GM23338 (cell line): Measurements from ENCODE around the gene RGL1. TPM values are rescaled to one million over a fixed set of nuclear protein-coding genes. Genes with fewer than 3 reads are reported as not detected.

Experiments
- ATAC-seq: fragments of 200-7000 bp; cut with Tn5 transposase; 3 replicates; pipeline ENCODE4 v1.9.1; 2020
- DNase-seq: peaks from one replicate; pipeline ENCODE4 v3.0.0-alpha.2; 2015; ENCODE audit warnings: low spot score
- H2AFZ ChIP-seq: fragments of 200-600 bp; sonication (generic); 2 replicates; pipeline ENCODE4 v1.8.0; 2016; ENCODE audit warnings: antibody characterized with exemption, mild to moderate bottlenecking, moderate library complexity
- H3F3A ChIP-seq: fragments of 200-600 bp; sonication (generic); replicated peaks from 2 replicates; pipeline ENCODE4 v1.8.0; 2017; ENCODE audit warnings: antibody characterized with exemption, mixed run types, low read depth
- H3K27ac ChIP-seq: fragments of 200-600 bp; sonication (generic); 2 replicates; pipeline ENCODE4 v1.6.1; 2016; ENCODE audit warnings: low read depth
- H3K27me3 ChIP-seq: fragments of 200-600 bp; sonication (generic); 2 replicates; pipeline ENCODE4 v1.8.0; 2016; ENCODE audit warnings: mild to moderate bottlenecking, mixed run types, moderate library complexity; ENCODE audit not compliant: insufficient read depth
- H3K36me3 ChIP-seq: fragments of 200-600 bp; sonication (generic); 2 replicates; pipeline ENCODE4 v1.8.0; 2016; ENCODE audit warnings: mild to moderate bottlenecking; ENCODE audit not compliant: insufficient read depth
- H3K4me1 ChIP-seq: fragments of 200-600 bp; sonication (generic); 2 replicates; pipeline ENCODE4 v1.8.0; 2016; ENCODE audit warnings: mild to moderate bottlenecking, moderate library complexity; ENCODE audit not compliant: insufficient read depth
- H3K4me2 ChIP-seq: fragments of 200-600 bp; sonication (generic); 2 replicates; pipeline ENCODE4 v1.7.1; 2017; ENCODE audit warnings: mixed run types
- H3K4me3 ChIP-seq: fragments of 200-600 bp; sonication (generic); 2 replicates; pipeline ENCODE4 v1.6.1; 2016; ENCODE audit warnings: mixed run types
- H3K79me2 ChIP-seq: fragments of 200-600 bp; sonication (generic); replicated peaks from 2 replicates; pipeline ENCODE4 v1.8.0; 2017; ENCODE audit warnings: mild to moderate bottlenecking; ENCODE audit not compliant: insufficient read depth
- H3K9me2 ChIP-seq: fragments of 200-600 bp; sonication (generic); 2 replicates; pipeline ENCODE4 v1.8.0; 2017; ENCODE audit not compliant: insufficient read depth
- H4K20me1 ChIP-seq: fragments of 200-600 bp; sonication (generic); replicated peaks from 2 replicates; pipeline ENCODE4 v1.8.0; 2017; ENCODE audit warnings: mild to moderate bottlenecking; ENCODE audit not compliant: insufficient read depth
- H3K27ac Mint-ChIP-seq: 2 replicates; pipeline ENCODE4 v1.8.0; 2020; ENCODE audit warnings: inconsistent platforms, mild to moderate bottlenecking, moderate library complexity, mixed read lengths
- H3K27me3 Mint-ChIP-seq: 3 replicates; pipeline ENCODE4 v1.8.0; 2022; ENCODE audit warnings: low read depth, mild to moderate bottlenecking, moderate library complexity, mixed read lengths, inconsistent platforms; ENCODE audit not compliant: insufficient read depth, poor library complexity
- H3K36me3 Mint-ChIP-seq: 3 replicates; pipeline ENCODE4 v1.8.0; 2021; ENCODE audit warnings: low read depth, mild to moderate bottlenecking, inconsistent platforms, moderate library complexity, mixed read lengths
- H3K4me1 Mint-ChIP-seq: 3 replicates; pipeline ENCODE4 v1.8.0; 2020; ENCODE audit warnings: mild to moderate bottlenecking, inconsistent platforms, mixed read lengths
- H3K4me3 Mint-ChIP-seq: 3 replicates; pipeline ENCODE4 v1.8.0; 2021; ENCODE audit warnings: moderate library complexity, mild to moderate bottlenecking, inconsistent platforms, mixed read lengths
- H3K9me3 Mint-ChIP-seq: 3 replicates; pipeline ENCODE4 v1.8.0; 2020; ENCODE audit warnings: moderate library complexity, mild to moderate bottlenecking, inconsistent platforms, mixed read lengths
- CTCF ChIP-seq, 2 experiments: fragments of 200-600 bp in 1 of 2; sonication (generic) in 1 of 2; conservative IDR thresholded peaks; 2 replicates each; pipeline versions ENCODE4 v1.5.1 to v1.6.1; 2016 to 2017; ENCODE audit warnings: antibody characterized with exemption in 2 of 2, low read depth in 2 of 2, mild to moderate bottlenecking in 2 of 2, moderate library complexity in 1 of 2
- EZH2 ChIP-seq: fragments of 200-600 bp; sonication (generic); IDR thresholded peaks from one replicate; pipeline ENCODE4 v1.8.0; 2017; ENCODE audit warnings: antibody characterized with exemption, mild to moderate bottlenecking, low read depth; ENCODE audit not compliant: unreplicated experiment
- EZH2phosphoT487 ChIP-seq: fragments of 200-600 bp; sonication (generic); IDR thresholded peaks from one replicate; pipeline ENCODE4 v1.8.1; 2018; ENCODE audit warnings: antibody characterized with exemption; ENCODE audit not compliant: unreplicated experiment
- JUNB ChIP-seq: IDR thresholded peaks from one replicate; pipeline ENCODE4 v1.6.1; 2016; ENCODE audit warnings: antibody characterized with exemption; ENCODE audit not compliant: unreplicated experiment
- NANOG ChIP-seq: IDR thresholded peaks from 2 replicates; pipeline ENCODE4 v1.6.1; 2016; ENCODE audit warnings: antibody characterized with exemption, borderline replicate concordance
- POLR2AphosphoS5 ChIP-seq: IDR thresholded peaks from 2 replicates; pipeline ENCODE4 v1.6.1; 2016; ENCODE audit warnings: antibody characterized with exemption, low read depth
- REST ChIP-seq: IDR thresholded peaks from one replicate; pipeline ENCODE4 v1.6.1; 2018; ENCODE audit warnings: antibody characterized with exemption; ENCODE audit not compliant: unreplicated experiment
- STAT1 ChIP-seq: IDR thresholded peaks from one replicate; pipeline ENCODE4 v1.6.1; 2016; ENCODE audit warnings: antibody characterized with exemption; ENCODE audit not compliant: unreplicated experiment
- ZNF114 ChIP-seq: fragments of 250-450 bp; sonication (Bioruptor Pico); IDR thresholded peaks from 2 replicates; pipeline ENCODE4 v1.5.0; 2020; ENCODE audit warnings: mild to moderate bottlenecking, moderate library complexity
- ZNF331 ChIP-seq: fragments of 250-450 bp; sonication (Bioruptor Pico); IDR thresholded peaks from 2 replicates; pipeline ENCODE4 v1.5.0; 2020; ENCODE audit warnings: low read depth, mild to moderate bottlenecking, moderate library complexity
- ZNF462 ChIP-seq: fragments of 250-450 bp; sonication (Bioruptor Pico); IDR thresholded peaks from 2 replicates; pipeline ENCODE4 v1.5.0; 2020; ENCODE audit warnings: mild to moderate bottlenecking, moderate library complexity
- polyA plus RNA-seq: library from polyadenylated mRNA; unstranded; fragments of >200 nt; fragmentation: Nextera tagmentation; extraction: Ambion mirVana; gene quantifications from 2 replicates; pipeline ENCODE4 v1.2.1, GENCODE V29; 2016
- total RNA-seq: library from RNA; depleted of rRNA; stranded (reverse); fragments of >200 nt; shearing (Covaris generic); gene quantifications from 2 replicates; pipeline ENCODE4 v1.2.3, GENCODE V29; 2014
- TF ChIP-seq, protein P1 (sequence below): IDR thresholded peaks from 2 replicates; pipeline ENCODE4 v1.6.1; 2016; ENCODE audit warnings: antibody characterized with exemption

RGL1 gene
- total and polyA plus RNA-seq, 2 experiments from 2014 or later: 0.91 to 2.6 TPM

- H3K27ac Mint-ChIP-seq: no peak overlapping the region
- no peaks in the 10 kb centered on the region for H3K9me3 Mint-ChIP-seq
- H3K36me3 Mint-ChIP-seq: no peaks in the 10 kb centered on the region
- DNase-seq: no peak
- Histone ChIP-seq H3K4me1 (no peaks in the 10 kb centered on the region), H3K79me2 (no peaks in the 10 kb centered on the region), H3K9me2 (peaks cover 8% of the 10 kb centered on the region; the same call in 1 of the 2 replicates), H3K36me3 (no peaks in the 10 kb centered on the region), H2AFZ (no peak overlapping the region), H3K4me2 (no peak overlapping the region), H3K4me3 (no peak overlapping the region), H3K27me3 (no peaks in the 10 kb centered on the region), H4K20me1 (no peaks in the 10 kb centered on the region), H3K27ac (no peak overlapping the region), H3F3A (no peaks in the 10 kb centered on the region)
- H3K4me3 Mint-ChIP-seq: no peak overlapping the region
- H3K4me1 Mint-ChIP-seq: peaks cover 18% of the 10 kb centered on the region
- TF ChIP-seq CTCF (conservative IDR thresholded peaks at IDR 0.05; ENCODE audit: low read depth in 2 of 2) (no peak), ZNF462 (CRISPR knock-in tag) (no peak), JUNB (no peak), EZH2 (no peak), REST (no peak), ZNF331 (CRISPR knock-in tag) (no peak), ZNF114 (CRISPR knock-in tag) (no peak), POLR2AphosphoS5 (no peak), STAT1 (no peak), EZH2phosphoT487 (no peak), NANOG (no peak)
- TF ChIP-seq, protein P1, sequence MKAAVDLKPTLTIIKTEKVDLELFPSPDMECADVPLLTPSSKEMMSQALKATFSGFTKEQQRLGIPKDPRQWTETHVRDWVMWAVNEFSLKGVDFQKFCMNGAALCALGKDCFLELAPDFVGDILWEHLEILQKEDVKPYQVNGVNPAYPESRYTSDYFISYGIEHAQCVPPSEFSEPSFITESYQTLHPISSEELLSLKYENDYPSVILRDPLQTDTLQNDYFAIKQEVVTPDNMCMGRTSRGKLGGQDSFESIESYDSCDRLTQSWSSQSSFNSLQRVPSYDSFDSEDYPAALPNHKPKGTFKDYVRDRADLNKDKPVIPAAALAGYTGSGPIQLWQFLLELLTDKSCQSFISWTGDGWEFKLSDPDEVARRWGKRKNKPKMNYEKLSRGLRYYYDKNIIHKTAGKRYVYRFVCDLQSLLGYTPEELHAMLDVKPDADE: no peak
- no peaks in the 10 kb centered on the region for H3K27me3 Mint-ChIP-seq
- no peak for ATAC-seq
These were observed 77.6 kb downstream of the RGL1 start for GRCh38 chr1:183882335-183883167.
